GM10248 (cell line): ENCODE results near the gene CFAP20.
"Not testable (repeated sequence)": the region's sequence is repeated elsewhere in the genome, so short reads cannot be mapped to it uniquely, and the experiment has no call there.

ENCODE experiments used
- CTCF ChIA-PET: fragments of 300-600 bp; sonication (Branson Sonifier 250); formaldehyde crosslinking; extraction: SDS; loops from one replicate; lab custom pipeline; 2021; ENCODE audit warnings: antibody characterized with exemption; lab: Yijun Ruan, JAX
- POLR2A ChIA-PET: fragments of 350-650 bp; sonication (Branson Sonifier 250); formaldehyde crosslinking; extraction: SDS; loops from one replicate; lab custom pipeline; 2020; ENCODE audit warnings: antibody characterized with exemption; lab: Yijun Ruan, JAX
- DNase-seq: peaks from one replicate; pipeline ENCODE4 v3.0.0; 2012; ENCODE audit errors: extremely low spot score
- CTCF ChIP-seq: IDR thresholded peaks from 2 replicates; pipeline ENCODE4 v1.5.1; 2012; ENCODE audit warnings: mild to moderate bottlenecking, low read depth; ENCODE audit errors: extremely low read depth, missing control alignments, control extremely low read depth

The CFAP20 gene

GRCh38 chr16:58087209-58087913 lies 41.8 kb downstream of the CFAP20 start:
- no peak for TF ChIP-seq CTCF
- ChIA-PET CTCF (interaction anchor here (1.1 kb wide), 1 partner anchor 9 kb away, joined by 4 read pairs; no protein-coding TSS in a partner anchor), POLR2A (no interaction called here)
- DNase-seq = no peak

GRCh38 chr16:58086381-58087208 lies 42.6 kb downstream of the CFAP20 start:
- no peak for DNase-seq
- TF ChIP-seq CTCF = no peak
- ChIA-PET CTCF (interaction anchor here (1.1 kb wide), 1 partner anchor 9 kb away, joined by 4 read pairs; no protein-coding TSS in a partner anchor), POLR2A (no interaction called here)

- DNase-seq = no peak
- POLR2A ChIA-PET = no interaction called here
- CTCF ChIA-PET = no interaction called here
- no peak for TF ChIP-seq CTCF
Observed at GRCh38 chr16:58085584-58086251, 43.5 kb downstream of the CFAP20 start.

GRCh38 chr16:58085171-58085570 lies 44.0 kb downstream of the CFAP20 start:
- no peak for DNase-seq
- no peak for TF ChIP-seq CTCF
- ChIA-PET POLR2A (no interaction called here), CTCF (no interaction called here)

- DNase-seq = no peak
- POLR2A ChIA-PET = no interaction called here
- TF ChIP-seq CTCF = no peak
- CTCF ChIA-PET = no interaction called here
Observed at GRCh38 chr16:58084635-58085034, 44.5 kb downstream of the CFAP20 start.

- ChIA-PET CTCF (interaction anchor here (1.3 kb wide), 2 partner anchors 26 to 59 kb away, joined by 3 read pairs; no protein-coding TSS in a partner anchor), POLR2A (interaction anchor here (0.6 to 0.7 kb wide), 2 partner anchors 32 to 744 kb away, joined by 3 to 4 read pairs; no protein-coding TSS in a partner anchor)
- TF ChIP-seq CTCF = no peak
- DNase-seq = no peak
Observed at GRCh38 chr16:58082381-58082780, 46.8 kb downstream of the CFAP20 start.

GRCh38 chr16:58080657-58081056 lies 48.5 kb downstream of the CFAP20 start:
- DNase-seq, POLR2A ChIA-PET, CTCF ChIA-PET: not testable (repeated sequence)
